ENCODE measurements around the gene HNRNPH2. TPM values are rescaled to one million over a fixed set of nuclear protein-coding genes. Genes with fewer than 3 reads are reported as not detected.

Gene HNRNPH2
- total and polyA plus RNA-seq, 2 experiments from 2014 or later, result 59.0 to 97.8 TPM

- Histone ChIP-seq H3K4me2 (ENCODE audit: unreplicated experiment) (no peak overlapping the region), H3K4me3 (no peak overlapping the region), H3F3A (ENCODE audit: insufficient read depth) (no peaks in the 10 kb centered on the region), H3K9me2 (ENCODE audit: insufficient read depth) (no peaks in the 10 kb centered on the region), H3K9me3 (ENCODE audit: low read depth) (no peaks in the 10 kb centered on the region), H2AFZ (no peak overlapping the region), H4K20me1 (ENCODE audit: insufficient read depth) (no peaks in the 10 kb centered on the region), H3K9ac (no peak overlapping the region), H3K79me2 (ENCODE audit: insufficient read depth) (no peaks in the 10 kb centered on the region), H3K4me1 (ENCODE audit: insufficient read depth) (no peaks in the 10 kb centered on the region), H3K27me3 (replicated peaks; ENCODE audit: insufficient read depth) (no peaks in the 10 kb centered on the region), H3K36me3 (ENCODE audit: low read depth) (no peaks in the 10 kb centered on the region), H3K27ac (no peak overlapping the region)
- DNase-seq, result peak; percentile 52
- in situ Hi-C loops (cut with MboI), result no loop called here
- WGBS, 2 experiments (ENCODE audit: low coverage in 1 of 2, low lambda C conversion rate in 2 of 2, missing lambda C conversion rate in 2 of 2), result 89 to 97% methylated on average over 3 of the region's 3 CpGs
- TF ChIP-seq EZH2phosphoT487 (IDR thresholded peaks at IDR 0.05; ENCODE audit: insufficient read depth, low read depth) (no peak), EZH2 (IDR thresholded peaks at IDR 0.05; ENCODE audit: insufficient read depth, poor library complexity, severe bottlenecking) (no peak)
Observed at GRCh38 chrX:101462892-101463291, 54.9 kb downstream of the HNRNPH2 start.

Other genes starting within 250 kb of the HNRNPH2 start
- 0.22 TPM in 1 of 2 replicates, not detected in the other for gene DRP2, start 188.4 kb upstream of the HNRNPH2 start, total RNA-seq (2014; rRNA removed; shearing (Covaris generic))
- gene DRP2, start 188.4 kb upstream of the HNRNPH2 start, polyA plus RNA-seq (2016; fragmentation: Nextera tagmentation; extraction: Ambion mirVana), result 0.18 and 0.21 TPM in 2 replicates
- gene TAF7L, start 116.9 kb upstream of the HNRNPH2 start, total RNA-seq (2014; rRNA removed; shearing (Covaris generic)), result 0.25 and 0.43 TPM in 2 replicates
- 0.23 and 0.53 TPM in 2 replicates for gene TAF7L, start 116.9 kb upstream of the HNRNPH2 start, polyA plus RNA-seq (2016; fragmentation: Nextera tagmentation; extraction: Ambion mirVana)
- 1.9 and 14.9 TPM in 2 replicates for gene TIMM8A, start 59.5 kb upstream of the HNRNPH2 start, total RNA-seq (2014; rRNA removed; shearing (Covaris generic))
- 15.7 and 18.5 TPM in 2 replicates for gene TIMM8A, start 59.5 kb upstream of the HNRNPH2 start, polyA plus RNA-seq (2016; fragmentation: Nextera tagmentation; extraction: Ambion mirVana)
- gene BTK, start 22.0 kb upstream of the HNRNPH2 start, total RNA-seq (2014; rRNA removed; shearing (Covaris generic)), result not detected in 2 replicates
- gene BTK, start 22.0 kb upstream of the HNRNPH2 start, polyA plus RNA-seq (2016; fragmentation: Nextera tagmentation; extraction: Ambion mirVana), result 0.23 TPM in 1 of 2 replicates, not detected in the other
- 240 and 757 TPM in 2 replicates for gene RPL36A, start 17.2 kb upstream of the HNRNPH2 start, total RNA-seq (2014; rRNA removed; shearing (Covaris generic))
- gene RPL36A, start 17.2 kb upstream of the HNRNPH2 start, polyA plus RNA-seq (2016; fragmentation: Nextera tagmentation; extraction: Ambion mirVana), result 295 and 331 TPM in 2 replicates
- 27.1 and 36.6 TPM in 2 replicates for gene GLA, start 297 bp upstream of the HNRNPH2 start, total RNA-seq (2014; rRNA removed; shearing (Covaris generic))
- 20.4 and 26.6 TPM in 2 replicates for gene GLA, start 297 bp upstream of the HNRNPH2 start, polyA plus RNA-seq (2016; fragmentation: Nextera tagmentation; extraction: Ambion mirVana)
- 1.8 and 2.3 TPM in 2 replicates for gene ARMCX4, start 77.2 kb downstream of the HNRNPH2 start, total RNA-seq (2014; rRNA removed; shearing (Covaris generic))
- 3.0 and 3.7 TPM in 2 replicates for gene ARMCX4, start 77.2 kb downstream of the HNRNPH2 start, polyA plus RNA-seq (2016; fragmentation: Nextera tagmentation; extraction: Ambion mirVana)
- gene ARMCX1, start 142.3 kb downstream of the HNRNPH2 start, total RNA-seq (2014; rRNA removed; shearing (Covaris generic)), result 29.0 and 30.0 TPM in 2 replicates
- 27.5 and 29.8 TPM in 2 replicates for gene ARMCX1, start 142.3 kb downstream of the HNRNPH2 start, polyA plus RNA-seq (2016; fragmentation: Nextera tagmentation; extraction: Ambion mirVana)
- gene ARMCX6, start 209.8 kb downstream of the HNRNPH2 start, total RNA-seq (2014; rRNA removed; shearing (Covaris generic)), result 27.7 and 42.3 TPM in 2 replicates
- 55.7 and 60.2 TPM in 2 replicates for gene ARMCX6, start 209.8 kb downstream of the HNRNPH2 start, polyA plus RNA-seq (2016; fragmentation: Nextera tagmentation; extraction: Ambion mirVana)
- gene ARMCX3, start 214.9 kb downstream of the HNRNPH2 start, total RNA-seq (2014; rRNA removed; shearing (Covaris generic)), result 67.4 and 87.6 TPM in 2 replicates
- gene ARMCX3, start 214.9 kb downstream of the HNRNPH2 start, polyA plus RNA-seq (2016; fragmentation: Nextera tagmentation; extraction: Ambion mirVana), result 93.3 and 95.4 TPM in 2 replicates

Data from GM23248 (cell line).